Gastrocnemius medialis (tissue), 4 donors: Measurements from ENCODE around the gene PIR.

ENCODE experiments used
- CTCF ChIP-seq, 5 experiments: fragments of 450-650 bp in 3 of 5; fragments of 200-600 bp in 2 of 5; sonication (generic) in 2 of 5; IDR thresholded peaks in 4 of 5; conservative IDR thresholded peaks in 1 of 5; 1 replicate in 4 of 5; 2 replicates in 1 of 5; pipeline ENCODE4 v1.5.1; 2016 to 2019; ENCODE audit warnings: antibody characterized with exemption in 5 of 5, mild to moderate bottlenecking in 3 of 5, moderate library complexity in 3 of 5
- POLR2A ChIP-seq, 2 donors: fragments of 450-650 bp; IDR thresholded peaks; one replicate each; pipeline ENCODE4 v1.6.1; 2017; ENCODE audit warnings: antibody characterized with exemption in 2 of 2, mild to moderate bottlenecking in 2 of 2, moderate library complexity in 2 of 2

- TF ChIP-seq CTCF (IDR thresholded peaks at IDR 0.05 in 4 of 5, conservative IDR thresholded peaks at IDR 0.05 in 1 of 5) (no peak), POLR2A (IDR thresholded peaks at IDR 0.05) (no peak)
These were observed 110.3 kb downstream of the PIR start for GRCh38 chrX:15382813-15383212.
